IPS-11a (cell line): ENCODE data around the gene SENP8.

Experiments used
- H3K4me3 ChIP-seq: one replicate; pipeline ENCODE4 v1.5.1; 2013; ENCODE audit warnings: low read depth, low read length, control low read depth

Gene SENP8

GRCh38 chr15:72173864-72174550 lies 55.8 kb downstream of the SENP8 start:
- no peak overlapping the region for H3K4me3 ChIP-seq

- H3K4me3 ChIP-seq, result no peak overlapping the region
These were observed 56.5 kb downstream of the SENP8 start for GRCh38 chr15:72174551-72175165.

- no peak overlapping the region for H3K4me3 ChIP-seq
These were observed 57.2 kb downstream of the SENP8 start for GRCh38 chr15:72175186-72176044.

- H3K4me3 ChIP-seq, result no peak overlapping the region
These were observed 58.0 kb downstream of the SENP8 start for GRCh38 chr15:72176159-72176558.

DNA sequence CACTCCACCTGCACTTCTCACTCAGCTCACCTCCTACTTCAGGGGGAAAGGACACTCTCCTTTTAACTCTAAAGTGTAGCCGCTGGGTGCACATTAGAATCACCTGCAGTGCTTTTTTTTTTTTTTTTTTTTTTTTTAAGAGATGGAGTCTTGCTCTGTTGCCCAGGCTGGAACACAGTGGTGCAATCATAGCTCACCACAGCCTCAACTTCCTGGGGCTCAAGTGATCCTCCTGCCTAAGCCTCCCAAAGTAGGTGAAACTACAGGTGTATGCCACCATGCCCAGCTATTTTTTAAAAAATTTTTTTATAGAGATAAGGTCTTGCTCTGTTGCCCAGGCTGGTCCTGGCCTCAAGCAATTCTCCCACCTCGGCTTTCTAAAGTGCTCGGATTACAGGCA lies 58.5 kb downstream of the SENP8 start:
- no peak overlapping the region for H3K4me3 ChIP-seq

DNA sequence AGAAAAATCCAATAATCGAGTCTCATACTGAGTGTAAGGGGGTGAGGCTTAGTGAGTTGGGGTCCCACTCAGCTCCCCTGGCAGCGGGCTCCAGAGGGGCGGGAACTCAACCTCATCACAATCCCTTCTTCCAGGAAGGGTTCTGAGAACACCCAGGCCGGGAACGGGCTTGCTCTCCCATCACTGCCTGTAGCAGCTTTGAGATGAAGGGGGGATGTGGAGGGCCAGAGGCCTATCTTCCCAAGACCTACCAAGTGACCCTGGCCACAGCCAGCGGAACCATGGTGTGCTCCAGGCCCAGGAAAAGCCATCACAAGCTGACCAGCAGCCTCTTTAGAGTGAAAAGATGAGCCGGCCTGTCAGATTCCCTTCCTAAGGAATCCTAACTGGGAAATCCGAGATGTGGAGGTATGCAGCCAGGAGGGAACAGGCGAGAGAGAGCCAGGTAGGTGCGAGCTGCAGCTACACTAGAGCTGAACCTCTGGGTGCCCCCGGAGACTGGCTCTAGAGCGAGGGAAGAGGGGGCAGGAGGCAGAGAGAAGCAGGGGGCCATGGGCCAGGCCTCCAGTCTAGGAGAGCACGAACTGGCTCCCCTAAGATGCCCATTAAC lies 60.9 kb downstream of the SENP8 start:
- no peak overlapping the region for H3K4me3 ChIP-seq

DNA sequence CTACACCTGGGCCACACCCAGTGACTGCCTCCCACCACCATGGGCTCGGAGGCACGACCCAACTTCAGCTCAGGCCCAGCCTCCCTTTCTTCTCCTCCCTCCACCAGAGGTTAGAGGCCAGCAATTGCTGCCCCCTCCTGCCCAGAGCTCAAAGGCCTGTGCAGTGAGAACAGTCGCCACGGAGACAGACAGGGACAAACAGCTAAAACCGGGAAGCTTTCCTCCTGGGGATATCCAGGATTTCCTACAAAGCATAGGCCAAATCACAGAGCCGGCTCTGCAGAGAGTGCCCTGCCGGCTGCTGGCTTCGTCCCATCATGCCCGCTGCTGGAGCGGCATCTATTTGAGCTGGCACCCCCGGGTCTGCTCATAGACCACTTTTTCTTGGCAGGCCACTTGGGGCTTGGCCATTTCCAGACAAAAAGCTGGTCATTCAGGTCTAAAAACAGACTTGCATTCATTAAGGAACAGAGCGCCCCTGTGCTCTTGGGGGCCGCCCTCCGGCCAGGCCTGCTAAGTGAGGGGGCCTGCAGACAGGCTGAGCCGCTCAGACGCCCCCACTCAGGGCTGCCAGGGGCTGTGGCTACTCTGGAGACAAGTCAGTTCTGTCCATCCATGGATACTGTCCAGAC lies 61.9 kb downstream of the SENP8 start:
- H3K4me3 ChIP-seq, result no peak overlapping the region

GRCh38 chr15:72180761-72181324 lies 62.6 kb downstream of the SENP8 start:
- no peak overlapping the region for H3K4me3 ChIP-seq

- no peak overlapping the region for H3K4me3 ChIP-seq
These were observed 64.0 kb downstream of the SENP8 start for GRCh38 chr15:72182244-72182643.

DNA sequence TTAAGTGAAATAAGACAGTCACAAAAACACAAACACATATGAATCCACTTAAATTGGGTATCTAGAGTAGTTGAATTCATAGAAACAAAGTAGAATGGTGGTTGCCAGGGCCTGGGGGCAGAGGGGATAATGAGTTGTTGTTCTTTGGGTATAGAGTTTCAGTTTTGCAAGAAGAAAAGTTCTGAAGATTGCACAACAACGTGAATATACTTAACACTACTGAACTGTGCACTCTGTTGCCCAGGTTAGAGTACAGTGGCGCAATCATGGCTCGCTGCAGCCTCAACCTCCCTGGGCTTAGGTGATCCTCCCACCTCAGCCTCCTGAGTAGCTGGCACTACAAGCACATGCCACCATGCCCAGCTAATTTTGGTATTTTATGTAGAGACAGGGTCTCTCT lies 64.5 kb downstream of the SENP8 start:
- H3K4me3 ChIP-seq, result no peak overlapping the region

DNA sequence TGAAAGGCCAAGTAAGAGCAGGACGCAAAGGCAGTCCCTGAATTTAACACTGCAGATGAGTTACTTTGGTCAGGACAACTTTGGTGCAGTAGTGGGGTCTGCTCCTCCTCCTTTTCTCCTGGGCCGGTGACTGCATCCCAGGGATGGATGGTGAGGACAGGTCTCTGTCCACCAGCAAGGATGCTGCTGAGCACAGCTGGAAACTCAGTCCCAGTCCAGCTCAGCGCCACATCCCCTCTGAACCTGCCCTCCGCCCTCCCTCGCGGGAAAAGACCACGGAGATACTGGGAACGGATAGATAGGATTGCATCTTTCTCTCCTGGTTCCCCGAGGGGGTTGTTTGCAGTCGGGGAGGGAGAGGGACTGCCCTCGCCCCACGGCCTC lies 65.6 kb downstream of the SENP8 start:
- H3K4me3 ChIP-seq, result no peak overlapping the region

GRCh38 chr15:72184165-72184811 lies 66.1 kb downstream of the SENP8 start:
- peak overlapping the region; percentile 33 for H3K4me3 ChIP-seq

GRCh38 chr15:72189250-72189902 lies 71.2 kb downstream of the SENP8 start:
- H3K4me3 ChIP-seq, result no peak overlapping the region

GRCh38 chr15:72192416-72192815 lies 74.2 kb downstream of the SENP8 start:
- no peak overlapping the region for H3K4me3 ChIP-seq
